ENCODE data around the gene CIRBP. TPM values are rescaled to one million over a fixed set of nuclear protein-coding genes. Genes with fewer than 3 reads are reported as not detected.
A peak's percentile ranks its signal among the peaks of the same experiment; 100 is the strongest.

Gene CIRBP
- total and polyA plus RNA-seq, 2 of the 13 experiments (the other 11 are each of a cell fraction or from before 2014, with no cell fraction given): 133 to 140 TPM

DNA sequence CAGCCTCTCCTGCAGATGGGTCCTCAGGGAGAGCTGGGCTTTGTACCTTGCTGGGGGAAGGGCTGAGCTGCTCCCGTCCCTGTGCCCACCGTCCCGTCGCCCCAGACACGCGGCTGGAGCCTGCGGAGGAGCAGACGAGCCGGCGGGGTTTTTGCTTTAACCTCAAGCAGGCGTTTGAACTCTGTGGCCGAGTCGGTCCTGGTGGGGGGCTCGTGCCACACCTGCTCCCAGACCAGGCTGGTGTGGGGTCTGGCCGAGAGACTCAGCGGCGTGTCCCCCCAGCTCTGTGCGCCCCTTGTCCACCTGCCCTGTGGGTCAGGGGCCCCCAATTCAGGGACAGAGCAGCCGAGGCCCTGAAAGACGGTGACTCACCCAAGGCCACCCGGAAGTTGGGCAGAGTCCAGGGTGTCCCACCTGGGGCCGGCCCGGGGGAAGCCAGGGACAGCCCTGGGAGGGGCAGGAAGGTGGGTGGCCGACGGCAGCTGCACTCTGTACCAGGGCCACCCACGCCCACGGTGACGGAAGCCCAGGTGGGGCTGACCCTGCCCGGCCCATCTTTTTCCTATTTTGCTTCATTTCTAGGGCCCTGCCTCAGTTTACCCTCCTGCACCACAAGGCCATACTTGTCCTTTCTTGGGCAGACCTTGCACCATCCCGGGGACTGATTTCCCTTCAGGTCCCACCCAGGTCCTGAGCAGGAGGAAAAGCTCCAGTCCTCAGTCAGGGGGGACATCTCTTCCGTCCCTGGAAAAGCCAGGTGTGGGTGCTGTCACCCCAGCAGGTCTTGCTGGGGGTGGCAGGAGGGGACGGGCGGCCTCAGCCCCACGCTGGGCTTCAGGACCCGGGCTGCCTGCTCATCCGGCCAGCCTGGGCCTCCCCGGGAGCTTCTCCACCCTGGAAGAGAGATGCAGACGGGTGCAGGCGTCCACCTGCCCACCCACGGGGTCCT, 21.8 kb downstream of the CIRBP start (continued):
- TF ChIP-seq NFE2L1 (CRISPR knock-in tag; IDR thresholded peaks at IDR 0.05; ENCODE audit: borderline replicate concordance): no peak
- TF ChIP-seq MED13 (CRISPR knock-in tag; IDR thresholded peaks at IDR 0.05): peak; percentile 74; the same call in 1 of the 2 replicates
- TF ChIP-seq NAIF1 (CRISPR knock-in tag; IDR thresholded peaks at IDR 0.05; ENCODE audit: borderline replicate concordance): 0 out of 2 replicates have a peak, but pooled peaks have one; percentile 49
- peak; percentile 86; the same call in 1 of the 2 replicates for TF ChIP-seq ZNF747 (CRISPR knock-in tag; IDR thresholded peaks at IDR 0.05; ENCODE audit: borderline replicate concordance)
- no peak for TF ChIP-seq SYNCRIP (IDR thresholded peaks at IDR 0.05; ENCODE audit: insufficient read depth, low read depth, low read length)
- peak; percentile 56 for TF ChIP-seq POLR2AphosphoS5 (IDR thresholded peaks at IDR 0.05; ENCODE audit: low read depth, low read length)
- TF ChIP-seq, protein P1, sequence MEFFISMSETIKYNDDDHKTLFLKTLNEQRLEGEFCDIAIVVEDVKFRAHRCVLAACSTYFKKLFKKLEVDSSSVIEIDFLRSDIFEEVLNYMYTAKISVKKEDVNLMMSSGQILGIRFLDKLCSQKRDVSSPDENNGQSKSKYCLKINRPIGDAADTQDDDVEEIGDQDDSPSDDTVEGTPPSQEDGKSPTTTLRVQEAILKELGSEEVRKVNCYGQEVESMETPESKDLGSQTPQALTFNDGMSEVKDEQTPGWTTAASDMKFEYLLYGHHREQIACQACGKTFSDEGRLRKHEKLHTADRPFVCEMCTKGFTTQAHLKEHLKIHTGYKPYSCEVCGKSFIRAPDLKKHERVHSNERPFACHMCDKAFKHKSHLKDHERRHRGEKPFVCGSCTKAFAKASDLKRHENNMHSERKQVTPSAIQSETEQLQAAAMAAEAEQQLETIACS (CRISPR knock-in tag; IDR thresholded peaks at IDR 0.05): no peak
- TF ChIP-seq FOSL2 (CRISPR knock-in tag; IDR thresholded peaks at IDR 0.05): peak; percentile 99
- no peak for TF ChIP-seq ZFP36 (IDR thresholded peaks at IDR 0.05; ENCODE audit: borderline replicate concordance, low read depth, low read length, partially characterized antibody)
- no peak for TF ChIP-seq POLR2AphosphoS2 (IDR thresholded peaks at IDR 0.05; ENCODE audit: low read depth, low read length)
- TF ChIP-seq SRSF4 (IDR thresholded peaks at IDR 0.05; ENCODE audit: low read depth, low read length, poor library complexity, severe bottlenecking): no peak
- peak; percentile 80 for TF ChIP-seq NCOA2 (CRISPR knock-in tag; IDR thresholded peaks at IDR 0.05)
- no peak for TF ChIP-seq SMAD9 (CRISPR knock-in tag; IDR thresholded peaks at IDR 0.05)
- TF ChIP-seq, protein P2, sequence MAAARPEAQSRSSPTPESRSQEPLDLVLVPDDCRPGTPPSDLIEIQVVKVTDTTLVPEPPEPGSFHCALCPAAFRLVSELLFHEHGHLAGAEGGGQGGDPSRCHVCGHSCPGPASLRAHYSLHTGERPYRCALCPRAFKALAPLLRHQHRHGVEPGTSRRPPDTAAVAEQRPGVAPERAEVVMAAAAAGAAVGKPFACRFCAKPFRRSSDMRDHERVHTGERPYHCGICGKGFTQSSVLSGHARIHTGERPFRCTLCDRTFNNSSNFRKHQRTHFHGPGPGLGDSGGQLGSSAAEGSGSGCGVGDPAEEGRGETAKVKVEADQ (CRISPR knock-in tag; IDR thresholded peaks at IDR 0.05; ENCODE audit: borderline replicate concordance): no peak
- TF ChIP-seq, protein P3, sequence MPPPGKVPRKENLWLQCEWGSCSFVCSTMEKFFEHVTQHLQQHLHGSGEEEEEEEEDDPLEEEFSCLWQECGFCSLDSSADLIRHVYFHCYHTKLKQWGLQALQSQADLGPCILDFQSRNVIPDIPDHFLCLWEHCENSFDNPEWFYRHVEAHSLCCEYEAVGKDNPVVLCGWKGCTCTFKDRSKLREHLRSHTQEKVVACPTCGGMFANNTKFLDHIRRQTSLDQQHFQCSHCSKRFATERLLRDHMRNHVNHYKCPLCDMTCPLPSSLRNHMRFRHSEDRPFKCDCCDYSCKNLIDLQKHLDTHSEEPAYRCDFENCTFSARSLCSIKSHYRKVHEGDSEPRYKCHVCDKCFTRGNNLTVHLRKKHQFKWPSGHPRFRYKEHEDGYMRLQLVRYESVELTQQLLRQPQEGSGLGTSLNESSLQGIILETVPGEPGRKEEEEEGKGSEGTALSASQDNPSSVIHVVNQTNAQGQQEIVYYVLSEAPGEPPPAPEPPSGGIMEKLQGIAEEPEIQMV (CRISPR knock-in tag; IDR thresholded peaks at IDR 0.05; ENCODE audit: low read depth): no peak
- TF ChIP-seq NCOA1 (CRISPR knock-in tag; IDR thresholded peaks at IDR 0.05): no peak
- TF ChIP-seq, protein P4, sequence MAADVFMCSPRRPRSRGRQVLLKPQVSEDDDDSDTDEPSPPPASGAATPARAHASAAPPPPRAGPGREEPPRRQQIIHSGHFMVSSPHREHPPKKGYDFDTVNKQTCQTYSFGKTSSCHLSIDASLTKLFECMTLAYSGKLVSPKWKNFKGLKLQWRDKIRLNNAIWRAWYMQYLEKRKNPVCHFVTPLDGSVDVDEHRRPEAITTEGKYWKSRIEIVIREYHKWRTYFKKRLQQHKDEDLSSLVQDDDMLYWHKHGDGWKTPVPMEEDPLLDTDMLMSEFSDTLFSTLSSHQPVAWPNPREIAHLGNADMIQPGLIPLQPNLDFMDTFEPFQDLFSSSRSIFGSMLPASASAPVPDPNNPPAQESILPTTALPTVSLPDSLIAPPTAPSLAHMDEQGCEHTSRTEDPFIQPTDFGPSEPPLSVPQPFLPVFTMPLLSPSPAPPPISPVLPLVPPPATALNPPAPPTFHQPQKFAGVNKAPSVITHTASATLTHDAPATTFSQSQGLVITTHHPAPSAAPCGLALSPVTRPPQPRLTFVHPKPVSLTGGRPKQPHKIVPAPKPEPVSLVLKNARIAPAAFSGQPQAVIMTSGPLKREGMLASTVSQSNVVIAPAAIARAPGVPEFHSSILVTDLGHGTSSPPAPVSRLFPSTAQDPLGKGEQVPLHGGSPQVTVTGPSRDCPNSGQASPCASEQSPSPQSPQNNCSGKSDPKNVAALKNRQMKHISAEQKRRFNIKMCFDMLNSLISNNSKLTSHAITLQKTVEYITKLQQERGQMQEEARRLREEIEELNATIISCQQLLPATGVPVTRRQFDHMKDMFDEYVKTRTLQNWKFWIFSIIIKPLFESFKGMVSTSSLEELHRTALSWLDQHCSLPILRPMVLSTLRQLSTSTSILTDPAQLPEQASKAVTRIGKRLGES (CRISPR knock-in tag; IDR thresholded peaks at IDR 0.05; ENCODE audit: borderline replicate concordance): no peak
- no peak for TF ChIP-seq CENPX (CRISPR knock-in tag; IDR thresholded peaks at IDR 0.05)

Measured in HepG2 (cell line).